Neural progenitor cell (in vitro differentiated cells): Measurements from ENCODE around the gene SCN8A. TPM values are rescaled to one million over a fixed set of nuclear protein-coding genes. Genes with fewer than 3 reads are reported as not detected.
A peak's percentile ranks its signal among the peaks of the same experiment; 100 is the strongest.

Experiments
- DNase-seq: peaks from one replicate; pipeline ENCODE4 v3.0.0-alpha.2; 2016; ENCODE audit warnings: low spot score
- H2AFZ ChIP-seq: fragments of 200-600 bp; sonication (generic); replicated peaks from 2 replicates; pipeline ENCODE4 v1.6.1; 2016; ENCODE audit warnings: antibody characterized with exemption
- H3F3A ChIP-seq: fragments of 200-600 bp; sonication (generic); 2 replicates; pipeline ENCODE4 v1.6.1; 2016; ENCODE audit warnings: antibody characterized with exemption, low read depth
- H3K27ac ChIP-seq: fragments of 200-600 bp; sonication (generic); 2 replicates; pipeline ENCODE4 v1.5.1; 2016; ENCODE audit warnings: mild to moderate bottlenecking
- H3K27me3 ChIP-seq: fragments of 200-600 bp; sonication (generic); 2 replicates; pipeline ENCODE4 v1.6.1; 2016; ENCODE audit warnings: mild to moderate bottlenecking, moderate library complexity
- H3K36me3 ChIP-seq: fragments of 200-600 bp; sonication (generic); 2 replicates; pipeline ENCODE4 v1.5.1; 2016
- H3K4me1 ChIP-seq: fragments of 200-600 bp; sonication (generic); 2 replicates; pipeline ENCODE4 v1.6.1; 2016; ENCODE audit warnings: mixed run types
- H3K4me2 ChIP-seq: fragments of 200-600 bp; sonication (generic); 2 replicates; pipeline ENCODE4 v1.6.1; 2016
- H3K4me3 ChIP-seq: fragments of 200-600 bp; sonication (generic); 2 replicates; pipeline ENCODE4 v1.5.1; 2016
- H3K79me2 ChIP-seq: fragments of 200-600 bp; sonication (generic); 2 replicates; pipeline ENCODE4 v1.6.1; 2016; ENCODE audit warnings: low read depth
- H3K9ac ChIP-seq: fragments of 200-600 bp; sonication (generic); 2 replicates; pipeline ENCODE4 v1.6.1; 2016
- H3K9me3 ChIP-seq: fragments of 200-600 bp; sonication (generic); 2 replicates; pipeline ENCODE4 v1.5.1; 2016; ENCODE audit warnings: low read depth
- H4K20me1 ChIP-seq: fragments of 200-600 bp; sonication (generic); 2 replicates; pipeline ENCODE4 v1.6.1; 2016; ENCODE audit warnings: low read depth
- H3K27ac Mint-ChIP-seq: 3 replicates; pipeline ENCODE4 v1.8.0; 2021; ENCODE audit warnings: mixed read lengths
- H3K27me3 Mint-ChIP-seq: 2 replicates; pipeline ENCODE4 v1.8.0; 2022; ENCODE audit warnings: low read depth, mild to moderate bottlenecking, inconsistent platforms, moderate library complexity, mixed read lengths; ENCODE audit not compliant: insufficient read depth
- H3K36me3 Mint-ChIP-seq: 3 replicates; pipeline ENCODE4 v1.8.0; 2021; ENCODE audit warnings: mixed read lengths
- H3K4me1 Mint-ChIP-seq: 3 replicates; pipeline ENCODE4 v1.8.0; 2021; ENCODE audit warnings: mixed read lengths
- H3K4me3 Mint-ChIP-seq: 3 replicates; pipeline ENCODE4 v1.8.0; 2021; ENCODE audit warnings: mild to moderate bottlenecking, moderate library complexity, mixed read lengths
- H3K9me3 Mint-ChIP-seq: 3 replicates; pipeline ENCODE4 v1.8.0; 2020; ENCODE audit warnings: mixed read lengths
- CTCF ChIP-seq: fragments of 200-600 bp; sonication (generic); IDR thresholded peaks from 2 replicates; pipeline ENCODE4 v1.5.1; 2017; ENCODE audit warnings: antibody characterized with exemption, mild to moderate bottlenecking
- EZH2 ChIP-seq: fragments of 200-600 bp; sonication (generic); IDR thresholded peaks from 2 replicates; pipeline ENCODE4 v1.6.1; 2017; ENCODE audit warnings: antibody characterized with exemption, mild to moderate bottlenecking, moderate library complexity
- EZH2phosphoT487 ChIP-seq: fragments of 200-600 bp; sonication (generic); IDR thresholded peaks from 2 replicates; pipeline ENCODE4 v1.6.1; 2017; ENCODE audit warnings: antibody characterized with exemption
- total RNA-seq: library from RNA; depleted of rRNA; stranded (reverse); fragments of >200 nt; gene quantifications from 2 replicates; pipeline ENCODE4 v1.2.3, GENCODE V29; 2015; ENCODE audit warnings: low replicate concordance

SCN8A gene
- total RNA-seq, 1 donor from 2014 or later: 14.2 TPM

- no peaks in the 10 kb centered on the region for H3K36me3 Mint-ChIP-seq
- Histone ChIP-seq H3K4me1 (peaks cover 32% of the 10 kb centered on the region), H3K9me3 (no peaks in the 10 kb centered on the region), H2AFZ (peak overlapping the region; percentile 21), H4K20me1 (peaks cover 59% of the 10 kb centered on the region), H3K79me2 (peaks cover 60% of the 10 kb centered on the region), H3K27ac (peak overlapping the region; percentile 79), H3K4me3 (peak overlapping the region; percentile 97), H3F3A (peaks cover 41% of the 10 kb centered on the region), H3K27me3 (peaks cover 4% of the 10 kb centered on the region), H3K36me3 (no peaks in the 10 kb centered on the region), H3K4me2 (peak overlapping the region; percentile 88), H3K9ac (peak overlapping the region; percentile 43)
- peak overlapping the region; percentile 89 for H3K4me3 Mint-ChIP-seq
- peaks cover 7% of the 10 kb centered on the region for H3K27me3 Mint-ChIP-seq
- TF ChIP-seq CTCF (no peak), EZH2 (peak; percentile 37), EZH2phosphoT487 (no peak)
- DNase-seq: peak; percentile 94
- H3K27ac Mint-ChIP-seq: no peak overlapping the region
- peaks cover 3% of the 10 kb centered on the region for H3K9me3 Mint-ChIP-seq
- H3K4me1 Mint-ChIP-seq: peaks cover 63% of the 10 kb centered on the region
Measured at GRCh38 chr12:51846911-51847642, 256.0 kb downstream of the SCN8A start.

- Histone ChIP-seq H3K27me3 (peaks cover 4% of the 10 kb centered on the region), H3K9ac (peak overlapping the region; percentile 43), H2AFZ (no peak overlapping the region), H3K79me2 (peaks cover 53% of the 10 kb centered on the region), H3K4me3 (peak overlapping the region; percentile 97), H3K4me1 (peaks cover 25% of the 10 kb centered on the region), H3K36me3 (no peaks in the 10 kb centered on the region), H3K4me2 (peak overlapping the region; percentile 88), H3F3A (peaks cover 37% of the 10 kb centered on the region), H4K20me1 (peaks cover 52% of the 10 kb centered on the region), H3K27ac (peak overlapping the region; percentile 79), H3K9me3 (no peaks in the 10 kb centered on the region)
- Mint-ChIP-seq H3K27me3 (peaks cover 12% of the 10 kb centered on the region), H3K36me3 (no peaks in the 10 kb centered on the region), H3K27ac (peak overlapping the region; percentile 50), H3K9me3 (peaks cover 3% of the 10 kb centered on the region), H3K4me3 (peak overlapping the region; percentile 89), H3K4me1 (peaks cover 63% of the 10 kb centered on the region)
- DNase-seq: peak; percentile 87
- TF ChIP-seq EZH2 (no peak), CTCF (no peak), EZH2phosphoT487 (no peak)
Measured at GRCh38 chr12:51847643-51848325, 256.8 kb downstream of the SCN8A start.

GRCh38 chr12:51848326-51848727 is 257.3 kb downstream of the SCN8A start, which contains the start of gene FIGNL2:
TSS of gene FIGNL2 (minus strand) at chr12:51848718. CDS start at chr12:51822413, 26,305 bp downstream.
- H3K9ac ChIP-seq: peak within 1 kb of the TSS; percentile 43
- peak within 1 kb of the TSS; percentile 50 for H3K27ac Mint-ChIP-seq
- H3K4me1 Mint-ChIP-seq: peaks cover 65% of the 10 kb centered on the region

More at GRCh38 chr12:51848326-51848727, 257.3 kb downstream of the SCN8A start, which contains the start of gene FIGNL2:
- peak within 1 kb of the TSS; percentile 88 for H3K4me2 ChIP-seq
- Mint-ChIP-seq H3K27me3 (peaks cover 15% of the 10 kb centered on the region), H3K9me3 (peaks cover 3% of the 10 kb centered on the region), H3K36me3 (peaks cover 4% of the 10 kb centered on the region), H3K4me3 (peak within 1 kb of the TSS; percentile 89)
- no peak within 1 kb of the TSS for H2AFZ ChIP-seq
- peak within 1 kb of the TSS; percentile 97 for H3K4me3 ChIP-seq
- H3K27ac ChIP-seq: peak within 1 kb of the TSS; percentile 79
- peaks cover 35% of the 10 kb centered on the region for H3F3A ChIP-seq
- TF ChIP-seq EZH2: no peak
- no peak for TF ChIP-seq CTCF
- TF ChIP-seq EZH2phosphoT487: no peak
- no peaks in the 10 kb centered on the region for H3K9me3 ChIP-seq
- no peaks in the 10 kb centered on the region for H3K36me3 ChIP-seq
- DNase-seq: peak; percentile 79
- H4K20me1 ChIP-seq: peaks cover 47% of the 10 kb centered on the region
- peaks cover 48% of the 10 kb centered on the region for H3K79me2 ChIP-seq
- H3K27me3 ChIP-seq: peaks cover 4% of the 10 kb centered on the region
- H3K4me1 ChIP-seq: peaks cover 22% of the 10 kb centered on the region
